ENCODE data around the gene MRPL47.
"Not testable (repeated sequence)": the region's sequence is repeated elsewhere in the genome, so short reads cannot be mapped to it uniquely, and the experiment has no call there.

MRPL47 gene

DNA sequence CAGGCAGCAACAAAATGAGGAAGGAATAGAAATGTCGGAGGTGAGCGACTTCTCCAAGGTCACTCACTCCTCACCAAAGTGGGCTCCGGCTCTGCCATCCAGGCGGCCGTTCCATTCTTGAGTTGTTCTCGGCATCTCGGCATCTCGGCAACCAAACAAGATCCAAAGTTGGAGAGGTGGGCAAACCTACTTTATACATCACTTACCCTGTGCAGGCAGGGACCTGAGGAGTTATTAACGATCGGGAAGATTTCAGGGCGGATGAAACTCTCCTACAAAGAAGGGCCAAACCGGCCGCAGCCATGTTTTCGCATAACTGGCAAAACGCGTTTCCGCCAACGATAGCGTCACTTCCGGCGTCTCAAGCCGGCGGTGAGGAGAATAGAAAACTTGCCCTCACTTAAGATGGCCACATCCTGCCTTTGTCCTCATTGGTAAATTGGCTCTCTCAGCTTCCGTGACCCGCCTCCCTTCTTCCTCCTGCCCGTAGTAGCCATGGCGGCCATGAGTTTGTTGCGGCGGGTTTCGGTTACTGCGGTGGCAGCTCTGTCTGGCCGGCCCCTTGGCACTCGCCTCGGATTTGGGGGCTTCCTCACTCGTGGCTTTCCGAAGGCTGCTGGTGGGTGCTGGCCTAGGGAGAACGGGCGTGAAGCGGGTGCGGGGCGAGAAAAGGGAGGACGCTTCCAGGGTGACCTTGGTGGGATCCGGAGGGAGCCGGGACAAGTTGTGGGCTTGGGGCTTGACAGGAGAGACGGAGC lies at the start of gene MRPL47, which contains the start of gene NDUFB5:
Gene MRPL47 (minus strand): TSS at position 318 of the 758 bp plus-strand sequence. CDS start 14 bp downstream, at position 304.
Gene NDUFB5 (plus strand): TSS at position 474 of the 758 bp plus-strand sequence. CDS start 22 bp downstream, at position 496.
- peak; percentile 92 for DNase-seq (ENCODE audit: low spot score)

DNA sequence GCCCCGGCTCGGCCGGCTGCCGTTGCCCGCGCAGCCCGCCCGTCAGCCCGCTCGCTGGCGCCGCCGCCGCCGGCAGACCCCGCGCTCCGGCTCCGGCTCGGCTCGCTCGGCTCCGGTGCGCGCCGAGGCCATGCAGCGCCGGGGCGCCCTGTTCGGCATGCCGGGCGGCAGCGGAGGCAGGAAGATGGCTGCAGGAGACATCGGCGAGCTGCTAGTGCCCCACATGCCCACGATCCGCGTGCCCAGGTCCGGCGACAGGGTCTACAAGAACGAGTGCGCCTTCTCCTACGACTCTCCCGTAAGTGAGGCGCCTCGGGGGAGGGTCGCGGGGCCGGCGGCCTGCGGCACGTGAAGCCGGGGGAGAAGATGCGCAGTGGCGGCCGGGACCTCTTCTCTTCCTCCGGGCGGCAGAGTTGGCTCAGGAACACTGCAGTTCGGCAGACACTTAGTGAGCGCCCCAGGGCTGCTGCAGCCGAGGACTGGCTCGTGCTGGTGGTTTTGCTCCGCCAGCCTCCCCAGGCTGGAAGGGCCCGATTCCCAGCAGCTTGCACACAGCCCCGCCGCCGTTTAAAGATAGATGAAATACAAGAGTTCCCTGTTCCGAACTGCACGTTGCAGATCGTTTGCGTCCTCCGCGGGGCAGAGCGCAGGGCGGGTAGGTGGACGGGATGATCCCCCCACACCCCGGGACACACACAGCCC lies 48.8 kb upstream of the MRPL47 start:
- peak; percentile 78 for DNase-seq (ENCODE audit: low spot score)

DNA sequence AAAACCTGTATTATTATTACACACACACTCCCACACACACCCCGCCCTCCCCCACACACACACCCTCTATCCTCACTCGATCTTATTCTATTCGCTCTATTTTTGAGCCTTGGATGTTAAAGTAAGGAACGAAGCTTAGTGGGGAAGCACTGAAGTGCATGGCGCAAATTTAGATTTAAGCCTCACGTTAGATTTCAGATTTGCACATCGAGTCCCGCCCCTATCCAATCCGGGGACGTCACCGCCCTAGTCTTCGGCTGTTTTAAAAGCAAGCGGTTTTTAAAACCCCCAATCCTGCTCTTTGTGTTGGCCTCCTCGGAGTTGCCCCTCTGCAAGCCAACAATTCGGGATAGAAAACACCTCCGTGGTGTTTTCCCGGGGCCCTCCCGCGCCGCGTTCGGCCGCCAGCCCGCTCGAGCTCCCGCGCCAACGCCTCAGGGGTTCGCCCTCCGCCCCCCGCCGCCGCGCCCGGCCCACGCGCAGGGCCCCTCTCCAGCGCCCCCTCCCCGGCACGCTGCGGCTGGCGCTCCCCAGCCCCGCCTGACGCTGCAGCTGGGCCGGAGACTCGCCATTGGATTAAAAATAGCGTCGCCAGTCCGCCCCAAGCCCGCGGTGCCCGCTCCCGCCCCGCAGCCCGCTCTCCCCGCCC lies 48.1 kb upstream of the MRPL47 start, which contains the start of gene USP13:
Gene USP13 (plus strand): TSS at position 594 of the 649 bp plus-strand sequence. CDS start 186 bp downstream, outside the sequence.
- DNase-seq (ENCODE audit: low spot score) = peak; percentile 88

DNA sequence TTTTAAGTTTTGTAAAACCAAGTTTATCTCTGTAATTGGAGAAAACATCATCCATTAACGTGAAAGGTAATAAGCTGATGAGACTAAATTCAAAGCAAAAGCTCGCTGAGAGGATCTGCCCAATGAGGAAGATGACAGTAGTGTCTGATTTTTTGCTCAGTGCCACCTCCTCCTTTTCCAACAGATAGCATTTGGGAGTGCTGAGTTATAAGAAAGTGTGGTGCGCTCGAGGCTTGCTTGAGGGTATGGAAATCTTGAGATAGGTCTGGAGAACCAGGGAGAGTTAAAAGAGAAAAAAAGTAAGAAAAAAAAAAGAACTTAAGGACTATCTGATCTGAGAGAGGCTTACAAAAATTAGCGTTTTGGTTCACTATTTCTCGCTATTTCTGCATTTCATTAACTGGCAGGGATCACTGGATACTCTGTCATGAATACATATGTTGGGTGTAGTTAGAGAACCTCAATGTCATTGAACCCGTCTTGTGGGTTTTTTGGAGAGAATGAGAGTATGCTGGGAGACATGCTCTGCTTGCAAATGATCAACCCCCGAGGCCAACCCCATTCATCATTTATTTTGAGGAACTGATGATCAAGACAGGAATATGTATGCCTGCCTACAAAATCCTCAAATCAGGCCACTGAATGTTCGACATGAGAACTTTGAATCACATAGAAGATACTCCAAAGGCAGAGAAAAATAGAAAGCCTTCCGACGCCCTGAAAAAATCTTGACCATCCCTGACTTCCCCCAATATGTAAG lies 47.4 kb upstream of the MRPL47 start:
- no peak for DNase-seq (ENCODE audit: low spot score)

DNA sequence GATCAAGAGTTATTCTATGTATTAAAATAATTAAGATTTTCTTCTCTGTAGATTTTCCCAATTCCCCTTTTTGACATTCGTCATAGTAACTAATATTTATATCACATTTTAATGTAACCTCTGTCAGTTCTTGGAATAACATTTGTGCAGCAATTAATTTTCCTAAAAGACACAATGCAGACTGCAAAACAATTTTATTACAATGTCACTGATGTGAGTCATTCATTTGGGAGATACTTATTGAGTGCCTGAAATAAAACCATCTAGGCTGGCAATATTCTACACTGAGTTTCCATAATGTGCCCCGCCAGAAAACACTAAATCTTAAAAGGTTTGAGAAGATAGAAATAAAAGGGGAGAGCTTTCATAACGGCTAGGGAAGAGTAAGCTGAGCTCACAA lies 41.7 kb upstream of the MRPL47 start:
- DNase-seq (ENCODE audit: low spot score) = no peak

DNA sequence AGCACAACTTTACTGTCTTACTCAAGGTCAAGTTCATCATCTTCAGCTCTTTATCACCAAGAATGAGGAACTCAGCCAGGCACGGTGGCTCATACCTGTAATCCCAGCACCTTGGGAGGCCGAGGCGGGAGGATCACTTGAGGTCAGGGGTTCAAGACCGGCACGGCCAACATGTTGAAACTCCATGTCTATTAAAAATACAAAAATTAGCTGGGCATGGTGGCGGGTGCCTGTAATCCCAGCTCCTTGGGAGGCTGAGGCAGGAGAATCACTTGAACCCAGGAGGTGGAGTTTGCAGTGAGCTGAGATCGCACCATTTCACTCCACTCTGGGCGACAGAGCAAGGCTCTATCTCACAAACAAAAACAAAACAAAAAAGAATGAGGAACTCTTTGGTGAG lies 39.4 kb upstream of the MRPL47 start:
- DNase-seq (ENCODE audit: low spot score) = not testable (repeated sequence)

DNA sequence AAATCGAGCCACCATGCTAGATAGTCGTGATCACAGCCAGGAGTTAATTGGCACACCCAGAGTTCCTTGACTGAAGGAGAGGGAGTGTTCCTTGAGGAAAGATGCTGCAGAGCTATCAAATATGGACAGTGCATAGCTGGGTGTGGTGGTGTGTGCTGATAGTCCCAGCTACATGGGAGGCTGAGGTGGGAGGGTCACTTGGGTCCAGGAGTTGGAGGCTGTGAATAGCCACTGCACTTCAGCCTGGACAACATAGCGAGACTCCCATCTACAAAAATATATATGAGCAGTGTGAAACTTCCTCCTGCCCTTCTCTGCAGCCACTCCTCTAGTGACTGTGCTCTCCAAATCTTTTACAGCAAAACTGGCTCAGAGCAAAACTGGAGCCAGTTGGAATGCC lies 38.4 kb upstream of the MRPL47 start:
- no peak for DNase-seq (ENCODE audit: low spot score)

DNA sequence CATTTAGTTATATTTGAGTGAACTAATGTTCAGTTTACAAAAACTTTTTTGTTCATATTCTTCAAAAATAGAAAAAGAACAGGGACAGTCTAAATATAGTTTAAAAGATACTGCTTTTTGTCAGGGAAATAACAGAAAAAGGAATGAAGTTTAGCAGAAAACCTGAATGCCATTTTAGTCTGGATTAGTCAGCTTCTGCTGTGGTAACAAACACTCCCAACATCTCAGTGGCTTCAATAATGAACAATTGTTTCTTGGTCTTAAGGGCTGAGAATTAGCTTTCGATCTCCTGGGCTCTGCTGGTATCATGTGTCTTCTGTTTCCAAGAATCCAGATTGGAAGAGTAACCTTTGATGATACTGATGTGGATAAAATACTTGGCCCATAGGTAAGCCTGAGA lies 36.0 kb upstream of the MRPL47 start:
- DNase-seq (ENCODE audit: low spot score) = no peak

DNA sequence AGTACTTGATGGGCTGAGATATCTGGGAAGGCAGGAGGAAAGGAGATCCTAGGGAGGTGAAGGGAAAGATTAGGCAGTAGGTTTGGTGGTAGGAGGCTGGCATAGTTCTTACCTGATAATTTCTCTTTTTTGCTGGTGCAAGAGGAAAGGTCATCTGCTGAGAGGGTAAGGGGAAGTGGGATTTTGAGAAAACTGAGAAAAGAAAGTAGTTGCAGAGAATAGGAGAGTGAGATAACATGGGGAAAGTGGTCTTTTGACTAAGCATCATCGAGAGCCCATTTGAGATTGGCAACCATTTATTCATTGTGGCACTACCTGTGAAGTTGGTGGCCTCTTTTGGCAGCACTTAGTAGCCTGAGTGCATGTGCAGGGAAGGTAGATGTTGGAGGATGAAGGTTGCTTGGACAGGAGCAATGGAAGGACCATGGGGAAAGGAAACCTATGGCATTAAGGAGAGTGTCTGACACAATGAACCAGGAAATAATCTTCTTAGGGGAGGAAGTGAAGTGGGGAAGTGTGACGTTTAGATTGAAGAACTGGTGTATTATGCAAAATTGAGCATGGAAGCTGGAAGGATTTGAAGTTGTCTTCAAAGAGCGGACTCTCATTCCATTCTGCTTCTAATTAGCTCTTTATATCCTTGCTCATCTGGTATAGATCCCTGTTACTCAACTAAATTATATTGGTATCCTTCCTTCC lies 26.5 kb upstream of the MRPL47 start:
- no peak for DNase-seq (ENCODE audit: low spot score)

DNA sequence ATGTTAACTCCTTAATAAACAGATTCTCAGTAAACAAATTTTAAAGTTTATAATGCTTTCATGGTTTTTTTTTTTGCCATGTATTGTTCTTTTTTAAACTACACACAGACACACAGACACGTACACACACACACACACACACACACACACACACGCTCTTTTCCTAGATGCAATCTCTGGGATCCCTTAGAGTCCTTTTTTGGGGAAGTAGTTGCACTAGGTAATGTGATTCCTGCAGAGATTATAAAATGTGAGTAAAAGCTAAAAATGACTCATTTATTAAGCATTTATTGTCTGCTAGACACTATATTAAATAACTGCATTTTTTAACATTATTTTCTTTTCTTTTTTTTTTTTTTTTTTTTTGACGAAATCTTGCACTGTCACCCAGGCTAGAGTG lies 20.0 kb upstream of the MRPL47 start:
- no peak for DNase-seq (ENCODE audit: low spot score)

DNA sequence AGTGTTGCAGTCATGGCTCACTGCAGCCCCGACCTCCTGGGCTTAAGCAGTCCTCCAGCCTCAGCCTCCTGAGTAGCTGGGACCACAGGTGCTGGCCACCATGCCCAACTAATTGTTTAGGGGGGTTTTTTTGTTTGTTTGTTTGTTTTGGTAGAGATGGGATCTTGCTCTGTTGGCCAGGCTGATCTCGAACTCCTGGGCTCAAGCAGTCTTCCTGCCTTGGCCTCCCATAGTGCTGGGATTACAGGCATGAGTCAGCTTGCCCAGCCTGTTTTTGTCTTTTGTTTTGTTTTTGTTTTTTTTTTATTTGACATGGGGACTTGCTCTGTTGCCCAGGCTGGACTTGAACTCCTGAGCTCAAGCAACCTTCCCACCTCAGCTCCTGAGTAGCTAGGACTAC lies 17.6 kb upstream of the MRPL47 start:
- DNase-seq (ENCODE audit: low spot score) = no peak

DNA sequence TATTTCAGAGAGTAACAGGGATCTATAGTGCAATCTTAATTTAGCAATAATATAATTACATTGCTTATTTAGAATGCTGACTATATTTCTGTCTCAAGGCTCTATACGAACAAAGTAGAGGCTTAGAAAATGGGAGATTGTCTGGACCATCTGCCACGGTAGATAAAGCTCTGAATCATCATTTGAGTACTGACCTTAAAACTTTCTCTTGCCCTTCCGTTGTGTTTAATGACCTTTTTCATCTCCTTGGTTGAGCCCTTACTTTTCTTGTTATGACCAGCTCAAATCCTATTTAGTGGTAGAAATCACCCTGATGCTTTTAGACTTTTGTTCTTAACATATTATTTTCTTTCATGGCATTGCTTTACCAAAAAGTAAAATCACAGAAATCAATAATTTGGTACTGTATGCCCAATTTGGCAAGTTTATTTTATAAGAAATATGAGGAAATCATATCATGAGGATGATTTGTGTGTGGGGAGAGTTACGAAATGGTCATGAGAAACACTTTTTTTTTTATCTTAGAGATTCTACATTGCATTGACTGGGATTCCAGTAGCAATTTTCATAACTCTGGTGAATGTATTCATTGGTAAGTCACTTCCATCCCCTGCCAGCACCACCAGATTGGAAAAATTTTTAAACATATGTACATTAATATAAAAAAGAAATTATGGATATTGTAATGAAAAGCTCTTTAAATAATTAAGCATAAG lies 11.2 kb upstream of the MRPL47 start:
- no peak for DNase-seq (ENCODE audit: low spot score)

DNA sequence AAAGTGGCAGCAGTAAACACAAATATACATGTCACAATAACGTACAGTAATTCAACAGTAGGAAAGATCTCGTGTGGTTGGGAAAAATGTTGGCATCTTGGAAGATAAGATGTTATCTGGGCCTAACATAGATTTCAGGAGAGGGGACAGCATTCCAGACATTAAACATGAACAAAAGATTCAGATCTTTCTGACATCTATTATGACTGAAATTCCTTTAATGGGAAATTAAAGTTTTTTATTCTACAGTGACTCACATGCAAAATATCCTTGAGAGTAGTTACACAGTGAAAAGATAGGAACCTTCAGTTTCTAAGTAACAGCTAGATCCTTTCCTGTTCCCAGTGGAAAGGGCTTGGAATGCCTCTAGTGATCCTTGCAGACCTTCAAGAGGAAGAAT lies 9.4 kb upstream of the MRPL47 start:
- DNase-seq (ENCODE audit: low spot score) = peak; percentile 12

DNA sequence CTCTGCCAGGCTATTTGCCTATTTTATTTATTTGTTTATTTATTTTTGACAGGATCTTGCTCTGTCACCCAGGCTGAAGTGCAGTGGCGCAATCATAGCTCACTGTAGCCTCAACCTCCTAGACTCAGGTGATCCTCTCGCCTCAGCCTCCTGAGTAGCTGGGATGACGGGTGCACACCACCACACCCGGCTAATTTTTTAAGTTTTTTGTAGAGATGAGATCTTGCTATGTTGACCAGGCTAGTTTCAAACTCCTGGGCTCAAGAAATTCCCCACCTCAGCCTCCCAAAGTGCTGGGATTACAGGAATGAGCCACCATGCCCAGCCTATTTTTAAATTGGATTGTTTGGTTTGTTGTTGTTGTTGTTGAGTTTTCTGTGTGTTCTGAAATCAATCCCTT lies 5.6 kb upstream of the MRPL47 start:
- DNase-seq (ENCODE audit: low spot score) = no peak

DNA sequence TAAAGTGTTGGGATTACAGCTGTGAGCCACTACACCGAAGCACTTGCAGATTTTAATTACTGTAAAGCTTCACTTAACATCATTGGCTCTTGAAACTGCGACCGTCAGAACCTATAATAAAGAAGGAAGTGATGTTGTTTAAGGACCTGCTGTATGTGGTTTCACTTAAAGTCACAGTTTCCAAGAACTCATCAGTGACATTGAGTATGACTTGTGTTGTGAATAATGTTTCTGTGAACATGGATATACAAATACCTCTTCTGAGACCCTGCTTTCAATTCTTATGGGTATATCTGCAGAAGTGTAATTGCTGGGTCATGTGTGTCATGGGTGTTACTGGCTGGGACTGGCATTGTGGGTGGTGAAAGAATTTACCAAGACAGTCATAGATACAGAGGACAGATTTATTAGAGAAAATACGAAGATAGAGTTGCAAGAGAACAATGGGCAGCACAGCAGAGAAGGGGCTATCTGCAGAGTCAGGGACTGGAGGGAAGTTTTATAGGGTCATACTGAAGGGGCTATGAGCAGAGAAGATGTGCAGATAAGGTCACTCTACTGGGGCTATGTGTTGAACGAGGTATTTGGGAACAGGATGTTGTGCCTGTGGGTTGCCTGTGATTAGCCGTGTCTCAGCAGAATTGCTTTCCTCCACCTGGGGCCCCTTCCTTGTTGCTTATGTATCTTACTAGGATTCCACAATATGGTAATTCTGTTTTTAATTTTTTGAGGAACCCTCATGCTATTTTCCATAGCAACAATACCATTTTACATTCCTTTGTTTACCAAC lies 4.7 kb upstream of the MRPL47 start:
- no peak for DNase-seq (ENCODE audit: low spot score)

DNA sequence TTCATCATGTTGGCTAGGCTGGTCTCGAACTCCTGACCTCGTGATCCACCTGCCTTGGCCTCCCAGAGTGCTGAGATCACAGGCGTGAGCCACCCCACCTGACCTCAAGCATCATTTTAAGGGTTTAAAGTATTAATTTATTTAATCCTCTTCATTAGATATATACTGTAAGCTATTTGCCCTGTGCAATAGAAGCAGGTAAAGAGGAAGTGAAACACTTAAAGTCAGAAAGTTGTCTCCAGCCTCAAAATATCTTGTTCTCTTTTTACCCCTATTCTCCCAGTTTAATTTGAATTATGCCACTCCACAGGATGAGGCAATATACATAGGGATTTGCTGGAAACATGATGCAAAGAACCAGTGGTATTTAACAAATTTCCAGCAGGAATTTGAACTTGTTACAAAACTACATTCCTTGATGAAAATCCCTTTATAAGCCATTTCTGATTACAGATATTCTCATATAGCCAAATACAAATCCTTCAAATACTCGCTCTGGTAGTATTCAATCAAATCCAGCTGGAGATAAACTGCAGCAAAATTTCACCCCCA lies 2.2 kb upstream of the MRPL47 start:
- no peak for DNase-seq (ENCODE audit: low spot score)

DNA sequence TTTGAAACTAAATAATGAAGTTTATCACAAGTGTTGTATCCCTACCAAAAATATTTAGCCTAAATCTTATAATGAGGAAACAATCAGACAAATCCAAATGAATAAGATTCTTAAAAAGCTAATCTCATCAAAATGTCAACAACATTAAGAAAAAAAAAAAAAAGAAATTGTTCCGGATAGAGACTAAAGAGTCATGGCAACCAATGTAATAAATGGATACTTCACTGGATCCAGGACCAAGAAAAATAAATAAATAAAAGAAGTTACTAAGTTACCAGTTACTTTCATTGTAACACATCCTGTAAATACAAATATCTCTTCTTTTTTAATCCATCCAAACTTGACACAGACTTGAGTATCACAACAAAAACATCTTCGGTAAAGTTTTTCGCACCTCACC lies 607 bp downstream of the MRPL47 start:
- DNase-seq (ENCODE audit: low spot score) = no peak

DNA sequence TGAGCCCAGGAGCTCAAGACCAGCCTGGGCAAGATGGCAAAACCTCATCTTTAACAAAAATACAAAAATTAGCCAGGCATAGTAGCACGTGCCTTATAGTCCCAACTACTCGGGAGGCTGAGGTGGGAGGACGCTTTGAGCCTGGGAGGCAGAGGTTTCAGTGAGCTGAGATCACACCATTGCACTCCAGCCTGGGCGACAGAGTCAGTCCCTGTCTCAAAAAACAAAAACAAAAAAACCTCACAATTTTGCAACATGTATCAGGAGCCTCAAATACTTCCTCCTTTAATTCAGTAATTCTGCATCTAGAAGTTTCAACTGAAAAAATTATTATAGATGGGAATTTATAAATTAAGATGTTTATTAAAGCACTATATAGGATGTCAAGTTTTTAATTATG lies 1.1 kb downstream of the MRPL47 start:
- DNase-seq (ENCODE audit: low spot score) = no peak

DNA sequence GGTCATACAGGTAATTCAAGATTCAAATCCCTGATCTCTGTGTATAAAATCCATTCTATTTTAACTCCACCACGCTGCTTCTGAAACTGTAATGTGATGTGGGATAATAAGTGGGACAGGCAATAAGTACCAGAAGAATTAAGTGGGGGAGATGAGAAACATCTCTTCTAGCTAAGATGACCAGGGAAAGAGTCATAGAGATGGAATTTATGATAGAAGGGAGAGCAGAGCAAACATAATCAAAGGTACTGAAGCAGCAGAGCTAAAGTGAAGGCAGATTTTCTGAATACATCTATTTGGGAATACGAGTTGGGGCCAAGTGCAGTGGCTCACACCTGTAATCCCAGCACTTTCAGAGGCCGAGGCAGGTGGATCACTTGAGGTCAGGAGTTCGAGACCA lies 4.9 kb downstream of the MRPL47 start:
- DNase-seq (ENCODE audit: low spot score) = no peak

DNA sequence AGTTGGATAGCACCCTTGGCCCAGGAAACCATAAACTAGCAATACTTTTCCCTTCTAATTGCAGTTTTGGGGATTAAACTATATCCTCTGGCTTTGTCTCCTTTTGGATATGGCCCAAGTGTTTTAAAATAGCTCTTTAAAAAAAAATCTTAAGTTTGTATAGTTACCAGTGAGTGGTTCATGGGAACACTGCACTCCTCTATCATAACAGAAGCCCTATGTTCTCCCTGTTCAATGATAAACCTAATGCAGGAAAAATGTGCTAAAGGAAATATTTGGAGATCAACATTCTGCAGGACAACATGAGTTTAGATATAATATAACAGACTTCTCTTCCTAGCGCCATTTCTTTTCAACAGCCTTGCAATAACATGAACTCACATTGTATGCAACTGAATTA lies 13.1 kb downstream of the MRPL47 start:
- no peak for DNase-seq (ENCODE audit: low spot score)

Measured in AG08396 (cell line).